Endothelial cell of umbilical vein (primary cell): ENCODE data around the gene EML6. TPM values are rescaled to one million over a fixed set of nuclear protein-coding genes. Genes with fewer than 3 reads are reported as not detected.

Source experiments
- BruUV-seq: library from RNA; stranded (reverse); fragments of 400-500 nt; replicated peaks from 2 replicates; lab custom pipeline; 2021; lab: Mats Ljungman, UMichigan
- CTCF ChIA-PET: fragments of 300-600, 350-600 bp; sonication (Branson Sonifier 250); formaldehyde crosslinking; loops from one replicate; lab custom pipeline; 2021; ENCODE audit warnings: antibody characterized with exemption, inconsistent platforms; lab: Charles Lee
- POLR2A ChIA-PET: fragments of 300-600, 350-600 bp; sonication (Branson Sonifier 250); formaldehyde crosslinking; loops from one replicate; lab custom pipeline; 2021; ENCODE audit warnings: antibody characterized with exemption, inconsistent platforms; lab: Charles Lee
- DNase-seq: peaks from one replicate; pipeline ENCODE4 v3.0.0-alpha.2; 2011; ENCODE audit warnings: low read depth, low spot score
- FAIRE-seq: peaks from 2 replicates; lab custom pipeline; 2011; peaks lifted over from hg19 to GRCh38; lab: Jason Lieb, UNC
- H2AFZ ChIP-seq: 2 replicates; pipeline ENCODE4 v1.6.0; 2012; ENCODE audit warnings: low read depth, low read length, control low read depth, inconsistent platforms
- H3K27ac ChIP-seq: 2 replicates; pipeline ENCODE4 v1.5.1; 2011; ENCODE audit warnings: low read depth, mild to moderate bottlenecking, control low read depth, low read length, moderate library complexity; ENCODE audit not compliant: insufficient read depth
- H3K27me3 ChIP-seq, 2 experiments: 2 replicates each; pipeline versions ENCODE4 v1.6.0 to v1.6.1; 2011; ENCODE audit warnings: low read length in 2 of 2, mixed read lengths in 1 of 2; ENCODE audit not compliant: control insufficient read depth in 2 of 2, insufficient read depth in 2 of 2
- H3K36me3 ChIP-seq, 2 experiments: 2 replicates in 1 of 2; 3 replicates in 1 of 2; pipeline ENCODE4 v1.5.1; 2011; ENCODE audit warnings: low read length in 2 of 2, mild to moderate bottlenecking in 1 of 2, moderate library complexity in 1 of 2; ENCODE audit not compliant: control insufficient read depth in 2 of 2, insufficient read depth in 2 of 2; ENCODE audit errors: extremely low read depth in 1 of 2
- H3K4me1 ChIP-seq: 3 replicates; pipeline ENCODE4 v1.5.1; 2011; ENCODE audit warnings: mild to moderate bottlenecking, low read length; ENCODE audit not compliant: control insufficient read depth, insufficient read depth; ENCODE audit errors: extremely low read depth
- H3K4me2 ChIP-seq: 2 replicates; pipeline ENCODE4 v1.6.1; 2011; ENCODE audit warnings: low read length, control low read depth, mixed read lengths; ENCODE audit not compliant: insufficient read depth
- H3K4me3 ChIP-seq, 3 experiments: fragments of 200-600 bp in 1 of 3; sonication (generic), shearing (Covaris generic) in 1 of 3; replicated peaks in 1 of 3; 2 replicates each; pipeline ENCODE4 v1.5.1; 2011 to 2016; ENCODE audit warnings: control low read depth in 3 of 3, low read length in 3 of 3, mild to moderate bottlenecking in 2 of 3, inconsistent platforms in 1 of 3, low read depth in 1 of 3, moderate library complexity in 1 of 3; ENCODE audit not compliant: insufficient read depth in 1 of 3
- H3K79me2 ChIP-seq: 2 replicates; pipeline ENCODE4 v1.6.0; 2012; ENCODE audit warnings: low read length, inconsistent platforms; ENCODE audit not compliant: control insufficient read depth, insufficient read depth
- H3K9ac ChIP-seq: replicated peaks from 2 replicates; pipeline ENCODE3; 2011; ENCODE audit warnings: low read length, control low read depth; ENCODE audit not compliant: insufficient read depth; ENCODE audit errors: extremely low read depth
- H3K9me1 ChIP-seq: replicated peaks from 3 replicates; pipeline ENCODE4 v1.6.0; 2011; ENCODE audit warnings: mild to moderate bottlenecking, low read length; ENCODE audit not compliant: control insufficient read depth, insufficient read depth; ENCODE audit errors: extremely low read depth
- H3K9me3 ChIP-seq: replicated peaks from 2 replicates; pipeline ENCODE4 v1.5.1; 2012; ENCODE audit warnings: low read length, inconsistent platforms; ENCODE audit not compliant: control insufficient read depth, insufficient read depth
- H4K20me1 ChIP-seq: replicated peaks from 2 replicates; pipeline ENCODE3; 2011; ENCODE audit warnings: mild to moderate bottlenecking, low read length; ENCODE audit not compliant: control insufficient read depth, insufficient read depth; ENCODE audit errors: extremely low read depth
- EZH2 ChIP-seq: IDR thresholded peaks from 2 replicates; pipeline ENCODE4 v1.6.1; 2012; ENCODE audit warnings: borderline replicate concordance, low read depth, mild to moderate bottlenecking, moderate library complexity, low read length, inconsistent platforms; ENCODE audit not compliant: severe bottlenecking
- FOS ChIP-seq: IDR thresholded peaks from 2 replicates; pipeline ENCODE4 v1.6.1; 2011; ENCODE audit warnings: mild to moderate bottlenecking, low read length, moderate library complexity, borderline replicate concordance; ENCODE audit not compliant: insufficient read depth
- GATA2 ChIP-seq: IDR thresholded peaks from 2 replicates; pipeline ENCODE4 v1.7.0; 2011; ENCODE audit warnings: low read depth, mild to moderate bottlenecking, moderate library complexity, mixed read lengths, low read length; ENCODE audit not compliant: insufficient read length, insufficient read depth
- JUN ChIP-seq: IDR thresholded peaks from 2 replicates; pipeline ENCODE4 v1.6.1; 2011; ENCODE audit warnings: borderline replicate concordance, low read depth; ENCODE audit not compliant: insufficient read length, insufficient read depth
- MYC ChIP-seq: IDR thresholded peaks from one replicate; pipeline ENCODE4 v1.6.1; 2011; ENCODE audit warnings: mild to moderate bottlenecking, low read depth, low read length
- POLR2A ChIP-seq: IDR thresholded peaks from 2 replicates; pipeline ENCODE4 v1.6.1; 2012; ENCODE audit warnings: low read depth, mild to moderate bottlenecking, control low read depth, low read length
- POLR2AphosphoS5 ChIP-seq: IDR thresholded peaks from 2 replicates; pipeline ENCODE4 v1.6.1; 2012; ENCODE audit warnings: low read depth, mild to moderate bottlenecking, control low read depth, low read length, moderate library complexity; ENCODE audit not compliant: insufficient read depth
- dilution Hi-C: fragments of 300-500 bp; cut with MboI; formaldehyde crosslinking; loops from one replicate; pipeline ENCODE4 v1.15.0; 2019; ENCODE audit warnings: low sequenced_read_pairs; ENCODE audit not compliant: extremely low pct_ligation_motif_present
- intact Hi-C: fragments of 100-400 bp; cut with micrococcal nuclease; formaldehyde crosslinking; loops from one replicate; pipeline ENCODE4 v1.10.0; 2022
- polyA plus RNA-seq, 4 experiments: library from polyadenylated mRNA; depleted of rRNA in 3 of 4; stranded (reverse) in 3 of 4; unstranded in 1 of 4; fragments of >200 nt; gene quantifications; 2 replicates each; pipeline versions ENCODE4 v1.2.1 to v1.2.3, GENCODE V29; 2011 to 2012; ENCODE audit warnings: missing spikeins in 1 of 4
- total RNA-seq: library from RNA; stranded (reverse); gene quantifications from 2 replicates; pipeline ENCODE4 v1.2.3, GENCODE V29; 2021
- TF ChIP-seq, protein P1 (sequence below), 2 donors: IDR thresholded peaks; 1 replicate in 1 of 2; 2 replicates in 1 of 2; pipeline ENCODE4 v1.5.1; 2011; ENCODE audit warnings: low read length in 2 of 2, mild to moderate bottlenecking in 2 of 2, moderate library complexity in 2 of 2, control low read depth in 1 of 2, inconsistent platforms in 1 of 2, low read depth in 1 of 2; ENCODE audit not compliant: insufficient read depth in 1 of 2; ENCODE audit errors: extremely low read depth in 1 of 2
- TF ChIP-seq, protein P2 (sequence below): IDR thresholded peaks from 2 replicates; pipeline ENCODE4 v1.6.1; 2011; ENCODE audit not compliant: insufficient read depth, insufficient read length

The EML6 gene
- total and polyA plus RNA-seq, 2 donors (not counting 3 experiments of a cell fraction or from before 2014, with no cell fraction given) = 0.79 to 2.1 TPM

GRCh38 chr2:54958717-54959371, 235.4 kb downstream of the EML6 start:
- no peaks in the 10 kb centered on the region for H3K79me2 ChIP-seq
- ChIA-PET CTCF (no interaction called here), POLR2A (no interaction called here)
- H3K9me3 ChIP-seq = no peaks in the 10 kb centered on the region
- H3K9ac ChIP-seq = no peak overlapping the region
- no peak for DNase-seq
- no TSS peak for BruUV-seq
- H3K27ac ChIP-seq = no peak overlapping the region
- no peak overlapping the region for H3K4me2 ChIP-seq
- no peak for FAIRE-seq
- dilution Hi-C loops (no loop called here), intact Hi-C loops (no loop called here)
- H3K4me3 ChIP-seq = no peak overlapping the region
- H3K9me1 ChIP-seq = no peaks in the 10 kb centered on the region
- no peak overlapping the region for H2AFZ ChIP-seq
- no peaks in the 10 kb centered on the region for H4K20me1 ChIP-seq
- H3K27me3 ChIP-seq = no peaks in the 10 kb centered on the region
- no peaks in the 10 kb centered on the region for H3K4me1 ChIP-seq
- TF ChIP-seq EZH2 = no peak
- no peak for TF ChIP-seq JUN
- TF ChIP-seq POLR2AphosphoS5 = no peak
- TF ChIP-seq MYC = no peak
- TF ChIP-seq, protein P1, sequence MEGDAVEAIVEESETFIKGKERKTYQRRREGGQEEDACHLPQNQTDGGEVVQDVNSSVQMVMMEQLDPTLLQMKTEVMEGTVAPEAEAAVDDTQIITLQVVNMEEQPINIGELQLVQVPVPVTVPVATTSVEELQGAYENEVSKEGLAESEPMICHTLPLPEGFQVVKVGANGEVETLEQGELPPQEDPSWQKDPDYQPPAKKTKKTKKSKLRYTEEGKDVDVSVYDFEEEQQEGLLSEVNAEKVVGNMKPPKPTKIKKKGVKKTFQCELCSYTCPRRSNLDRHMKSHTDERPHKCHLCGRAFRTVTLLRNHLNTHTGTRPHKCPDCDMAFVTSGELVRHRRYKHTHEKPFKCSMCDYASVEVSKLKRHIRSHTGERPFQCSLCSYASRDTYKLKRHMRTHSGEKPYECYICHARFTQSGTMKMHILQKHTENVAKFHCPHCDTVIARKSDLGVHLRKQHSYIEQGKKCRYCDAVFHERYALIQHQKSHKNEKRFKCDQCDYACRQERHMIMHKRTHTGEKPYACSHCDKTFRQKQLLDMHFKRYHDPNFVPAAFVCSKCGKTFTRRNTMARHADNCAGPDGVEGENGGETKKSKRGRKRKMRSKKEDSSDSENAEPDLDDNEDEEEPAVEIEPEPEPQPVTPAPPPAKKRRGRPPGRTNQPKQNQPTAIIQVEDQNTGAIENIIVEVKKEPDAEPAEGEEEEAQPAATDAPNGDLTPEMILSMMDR (IDR thresholded peaks at IDR 0.05; ENCODE audit: extremely low read depth in 1 of 2, insufficient read depth in 1 of 2, low read depth in 1 of 2, low read length in 2 of 2) = no peak
- no peak for TF ChIP-seq GATA2
- TF ChIP-seq, protein P2, sequence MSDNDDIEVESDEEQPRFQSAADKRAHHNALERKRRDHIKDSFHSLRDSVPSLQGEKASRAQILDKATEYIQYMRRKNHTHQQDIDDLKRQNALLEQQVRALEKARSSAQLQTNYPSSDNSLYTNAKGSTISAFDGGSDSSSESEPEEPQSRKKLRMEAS = no peak
- TF ChIP-seq FOS = no peak
- TF ChIP-seq POLR2A = no peak
- H3K36me3 ChIP-seq = no peaks in the 10 kb centered on the region
